ENCODE results near the gene NFATC1.

- TF ChIP-seq CTCF (IDR thresholded peaks at IDR 0.05) (no peak), POLR2AphosphoS5 (IDR thresholded peaks at IDR 0.05; ENCODE audit: insufficient read depth in 1 of 2, low read depth in 1 of 2) (no peak), POLR2A (IDR thresholded peaks at IDR 0.05) (no peak)
These were observed 10.4 kb upstream of the NFATC1 start for GRCh38 chr18:79385326-79385707.

All from vagina (tissue), 2 donors.